CD4-positive, alpha-beta T cell treated with Interleukin-15 for 4 hours (primary cell): ENCODE measurements around the gene GNMT.
"Not testable (repeated sequence)": the region's sequence is repeated elsewhere in the genome, so short reads cannot be mapped to it uniquely, and the experiment has no call there.

ENCODE experiments used
- DNase-seq: peaks from one replicate; pipeline ENCODE4 v3.0.0-alpha.2; 2020; ENCODE audit warnings: low spot score

GNMT gene

GRCh38 chr6:42978487-42978838, 17.9 kb downstream of the GNMT start:
- no peak for DNase-seq

- DNase-seq, result peak; percentile 91
Observed at GRCh38 chr6:42978839-42979522, 18.4 kb downstream of the GNMT start, which contains the start of gene PEX6. TSS of gene PEX6 (minus strand) at chr6:42979181. CDS start at chr6:42979150, 31 bp downstream.

- peak; percentile 38 for DNase-seq
Observed at GRCh38 chr6:42979523-42980177, 19.1 kb downstream of the GNMT start.

GRCh38 chr6:42981836-42982235, 21.3 kb downstream of the GNMT start:
- no peak for DNase-seq

- DNase-seq, result peak; percentile 98
Observed at GRCh38 chr6:42984001-42984923, 23.7 kb downstream of the GNMT start, which contains the start of gene PPP2R5D. TSS of gene PPP2R5D (plus strand) at chr6:42984570. CDS start at chr6:42984678, 108 bp downstream.

GRCh38 chr6:42984924-42985475, 24.4 kb downstream of the GNMT start:
- peak; percentile 13 for DNase-seq

- no peak for DNase-seq
Observed at GRCh38 chr6:42987533-42988451, 27.2 kb downstream of the GNMT start.

GRCh38 chr6:42988486-42989020, 28.0 kb downstream of the GNMT start:
- DNase-seq, result no peak

GRCh38 chr6:42989923-42990322, 29.4 kb downstream of the GNMT start:
- DNase-seq, result no peak

GRCh38 chr6:42993445-42993844, 32.9 kb downstream of the GNMT start:
- no peak for DNase-seq

GRCh38 chr6:42996513-42996912, 36.0 kb downstream of the GNMT start:
- no peak for DNase-seq

GRCh38 chr6:42998205-42998604, 37.7 kb downstream of the GNMT start:
- DNase-seq, result not testable (repeated sequence)

- DNase-seq, result no peak
Observed at GRCh38 chr6:43001843-43002242, 41.3 kb downstream of the GNMT start.

GRCh38 chr6:43005844-43006243, 45.3 kb downstream of the GNMT start:
- no peak for DNase-seq

GRCh38 chr6:43006251-43006650, 45.7 kb downstream of the GNMT start:
- DNase-seq, result no peak

GRCh38 chr6:43007126-43007525, 46.6 kb downstream of the GNMT start:
- DNase-seq, result no peak

GRCh38 chr6:43009124-43009523, 48.6 kb downstream of the GNMT start:
- DNase-seq, result peak; percentile 34

- no peak for DNase-seq
Observed at GRCh38 chr6:43011207-43011606, 50.7 kb downstream of the GNMT start.

- no peak for DNase-seq
Observed at GRCh38 chr6:43012364-43012763, 51.8 kb downstream of the GNMT start.

GRCh38 chr6:43013097-43013842, 52.7 kb downstream of the GNMT start:
- DNase-seq, result no peak
